Midbrain (tissue), 1 donor: ENCODE measurements around the gene KIF21B.

Source experiments
- DNase-seq: peaks from one replicate; lab custom pipeline; 2025; lab: John Stamatoyannopoulos, UW

Gene KIF21B

GRCh38 chr1:201019321-201019977, 4.1 kb downstream of the KIF21B start:
- DNase-seq, result peak; percentile 30

GRCh38 chr1:201017828-201018163, 5.7 kb downstream of the KIF21B start:
- no peak for DNase-seq

- peak; percentile 9 for DNase-seq
These were observed 6.3 kb downstream of the KIF21B start for GRCh38 chr1:201016943-201017827.

DNA sequence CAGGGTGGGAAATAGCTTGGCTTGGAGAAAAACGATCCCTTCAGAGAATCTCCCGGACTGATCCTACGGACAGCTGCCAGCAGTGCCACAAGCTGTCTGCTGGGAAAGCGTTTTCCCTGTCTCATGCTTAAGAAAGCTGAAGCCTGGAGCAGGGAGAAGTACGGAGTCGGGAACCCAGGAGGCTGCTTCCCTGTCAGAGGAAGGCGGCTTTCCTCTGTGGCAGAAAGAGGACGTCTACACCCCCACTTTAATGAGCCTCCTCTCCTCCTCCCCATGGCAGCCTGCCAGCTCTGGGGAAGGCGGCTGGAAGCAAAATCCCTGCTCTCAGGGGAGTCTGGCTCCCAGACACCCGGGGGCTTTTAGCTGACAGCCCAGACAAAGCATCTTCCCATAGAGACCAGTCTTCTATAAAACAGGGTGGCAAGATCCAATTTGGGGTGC, 7.3 kb downstream of the KIF21B start:
- peak; percentile 65 for DNase-seq

DNA sequence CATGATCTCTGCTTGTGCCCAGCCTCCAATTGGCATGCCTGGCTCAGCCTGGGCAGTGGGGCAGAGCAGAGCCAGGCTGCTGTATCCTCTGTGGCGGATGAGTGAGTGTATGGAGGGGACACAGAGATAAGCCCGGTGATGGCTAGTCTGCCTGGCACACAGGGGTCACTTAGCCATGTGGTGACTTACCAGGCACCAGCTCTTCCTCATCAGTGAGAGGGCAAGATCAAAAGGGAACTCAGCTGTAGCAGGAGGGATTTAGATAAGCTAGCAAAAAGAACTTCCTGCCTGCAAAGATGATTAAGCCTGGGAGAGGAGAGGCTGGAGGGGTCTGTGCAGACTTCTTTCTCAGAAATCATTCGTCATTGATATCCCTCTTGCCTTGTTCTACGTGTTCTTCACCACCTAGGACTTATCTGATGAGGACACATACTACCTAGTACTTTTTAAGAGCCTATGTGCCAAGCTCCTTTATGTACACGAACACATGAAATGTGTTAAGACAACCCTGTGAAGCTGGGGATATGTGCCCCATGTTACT, 7.9 kb downstream of the KIF21B start:
- no peak for DNase-seq

GRCh38 chr1:201014816-201015200, 8.7 kb downstream of the KIF21B start:
- DNase-seq, result no peak

DNA sequence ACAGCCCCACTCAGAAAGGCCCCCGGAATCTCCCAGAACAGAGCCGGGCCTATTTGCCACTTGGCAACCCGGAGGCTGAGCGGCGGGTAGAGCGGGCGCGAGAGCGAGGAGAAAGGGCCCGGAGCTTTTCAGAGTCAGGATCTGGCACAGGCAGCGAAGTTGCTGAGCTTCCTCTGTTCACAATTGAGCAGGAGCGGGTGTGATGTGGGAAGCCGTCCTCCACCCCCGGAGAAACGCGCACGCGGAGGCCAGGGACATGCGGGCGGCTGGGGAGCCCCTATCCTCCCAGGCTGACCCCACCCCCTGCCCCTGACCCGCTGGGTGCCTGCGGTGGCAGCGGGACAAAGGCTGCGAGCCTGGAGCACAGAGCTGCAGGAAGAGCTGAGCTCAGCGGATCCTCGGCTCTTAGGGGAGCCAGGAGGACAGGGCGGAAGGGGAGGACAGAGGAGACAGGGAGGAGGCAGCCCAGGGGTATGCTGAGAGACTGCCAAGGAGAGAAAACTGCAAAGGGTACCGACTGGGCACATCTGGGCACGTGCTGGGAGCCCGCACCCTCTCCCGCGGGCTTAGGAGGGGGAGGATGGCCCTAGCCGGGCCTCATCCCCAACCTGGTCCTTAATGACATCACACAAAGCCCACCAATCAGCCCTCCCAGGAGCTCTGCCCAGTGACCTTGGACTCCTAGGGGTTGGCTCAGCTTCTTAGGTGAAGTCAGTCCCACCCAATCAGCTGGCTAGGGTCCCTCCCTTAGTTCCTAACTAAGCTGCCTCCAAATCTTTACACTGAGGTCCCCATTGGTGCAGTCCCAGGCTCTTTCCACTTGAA, 9.3 kb downstream of the KIF21B start:
- peak; percentile 57 for DNase-seq

- DNase-seq, result no peak
These were observed 10.5 kb downstream of the KIF21B start for GRCh38 chr1:201013031-201013485.

DNA sequence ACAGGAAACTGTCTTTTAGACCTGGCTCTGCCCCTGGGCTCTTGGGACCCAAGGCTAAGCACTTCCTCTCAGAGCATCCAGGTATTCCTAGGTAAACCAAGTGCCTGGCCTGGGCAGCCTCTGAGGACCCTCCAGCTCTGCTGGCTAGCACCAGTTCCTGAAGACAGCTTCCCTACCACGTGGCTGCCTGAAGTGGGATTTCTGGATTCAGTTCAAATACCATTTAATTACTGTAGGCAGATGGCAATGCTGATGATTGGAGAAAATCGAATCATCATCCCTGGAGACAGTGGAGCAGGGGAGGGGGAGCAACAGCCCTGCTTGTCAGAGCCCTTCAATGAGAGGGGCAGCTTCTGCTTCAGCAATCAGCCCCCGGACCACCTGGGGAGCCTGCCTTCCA, 11.9 kb downstream of the KIF21B start:
- DNase-seq, result no peak

DNA sequence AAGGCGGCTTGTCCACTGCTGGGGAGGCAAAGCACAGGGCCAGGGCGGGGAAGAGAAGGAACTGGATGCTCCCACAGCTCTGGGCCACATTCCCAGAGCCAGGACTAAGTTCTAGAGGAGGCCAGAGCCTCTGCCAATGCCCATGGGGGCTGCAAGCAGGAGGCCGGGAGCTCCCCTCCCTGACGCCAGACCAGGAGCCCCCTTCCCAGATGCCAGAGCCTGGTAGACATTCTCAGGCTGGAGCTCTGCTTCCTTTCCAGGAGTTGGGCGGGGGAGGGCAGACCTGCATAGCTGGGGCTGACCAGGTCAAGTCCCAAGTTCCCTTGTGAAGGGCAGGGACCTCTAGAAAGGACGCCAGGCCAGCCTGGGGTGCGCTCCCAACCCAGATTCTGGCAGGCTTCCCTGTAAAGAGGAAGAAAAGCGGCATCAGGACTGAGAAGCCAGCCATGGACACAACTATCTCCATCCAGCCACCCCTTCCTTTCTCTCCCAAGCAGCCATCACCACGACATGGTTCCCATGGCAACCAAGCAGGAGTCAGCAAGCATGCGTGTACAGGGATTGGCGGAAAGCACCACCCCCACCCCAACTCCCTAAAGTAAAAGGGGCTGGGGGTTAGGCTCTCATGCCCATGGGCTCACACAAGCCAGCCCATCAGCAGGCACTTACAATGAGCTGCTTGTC, 13.4 kb downstream of the KIF21B start:
- peak; percentile 59 for DNase-seq

DNA sequence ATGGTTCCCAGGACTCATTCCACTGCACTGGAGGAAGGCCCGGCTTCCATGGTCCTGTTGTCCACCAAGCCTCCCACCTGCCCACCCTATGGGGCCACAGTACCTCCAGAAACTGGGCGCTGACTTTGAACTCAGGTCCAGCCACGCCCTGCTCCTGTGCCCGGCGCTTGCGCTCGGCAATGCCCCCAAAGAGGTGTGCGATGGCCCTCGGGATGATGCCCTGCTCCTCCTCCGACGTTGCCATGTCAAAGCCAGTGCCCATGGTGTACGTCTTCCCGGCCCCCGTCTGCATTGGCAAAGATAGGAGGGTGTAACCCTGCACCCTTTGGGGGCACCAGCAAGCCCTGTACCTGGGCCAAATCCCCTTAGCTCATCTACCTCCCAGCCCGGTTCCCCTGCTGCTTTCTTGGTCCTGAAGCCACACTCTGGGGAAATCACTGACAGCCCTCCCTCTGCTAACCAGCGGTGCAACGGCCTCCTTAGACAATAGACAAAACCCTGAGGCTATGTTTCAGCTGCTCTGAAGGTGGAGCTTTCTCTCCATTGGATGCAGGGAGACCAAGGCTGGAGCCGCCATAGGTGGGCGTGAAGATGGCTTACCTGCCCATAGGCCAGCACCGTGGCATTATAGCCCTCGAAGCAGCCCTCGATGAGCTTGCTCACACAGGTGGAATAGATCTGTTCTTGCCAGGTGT, 14.7 kb downstream of the KIF21B start:
- no peak for DNase-seq

GRCh38 chr1:201007481-201007880, 16.0 kb downstream of the KIF21B start:
- no peak for DNase-seq

- DNase-seq, result no peak
These were observed 17.1 kb downstream of the KIF21B start for GRCh38 chr1:201006450-201006849.

- no peak for DNase-seq
These were observed 18.8 kb downstream of the KIF21B start for GRCh38 chr1:201004732-201005131.

DNA sequence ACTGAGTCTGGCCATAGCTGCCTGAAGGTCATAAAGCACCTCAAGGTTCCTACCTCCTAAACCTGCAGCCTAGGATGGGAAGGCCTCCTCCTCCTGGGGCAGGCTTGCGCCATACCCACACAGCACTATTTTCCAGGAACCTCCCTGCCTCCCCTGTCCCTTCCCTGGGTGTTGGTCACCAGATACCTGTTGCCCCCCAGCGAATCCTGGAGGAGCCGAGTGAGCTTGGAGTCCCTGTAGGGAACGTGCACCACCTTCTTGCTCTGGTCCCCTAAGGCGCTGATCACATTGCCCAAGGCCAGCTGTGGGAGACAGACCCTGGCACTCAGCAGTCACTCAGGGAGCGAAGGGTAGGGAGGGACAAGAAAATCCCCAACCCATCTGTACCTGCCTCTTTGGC, 19.4 kb downstream of the KIF21B start:
- no peak for DNase-seq

DNA sequence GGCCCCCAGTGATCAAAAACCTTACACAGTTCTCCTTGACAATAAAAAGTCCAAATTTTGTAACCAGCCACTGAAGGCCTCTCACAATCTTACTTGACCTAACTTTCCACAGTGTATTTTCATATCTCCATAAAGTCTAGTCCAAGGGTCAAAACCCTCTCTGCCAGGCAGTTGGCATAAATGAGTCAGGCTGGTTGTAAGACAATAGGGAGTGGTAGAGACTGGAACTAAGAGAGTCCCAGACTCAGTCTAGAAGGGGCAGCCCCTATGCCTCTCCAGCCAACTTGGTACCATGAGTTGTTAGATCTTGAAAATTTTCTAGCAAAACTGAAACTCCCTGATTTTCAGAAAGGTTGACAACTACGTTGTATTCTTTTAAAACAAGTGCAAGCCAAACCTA, 21.0 kb downstream of the KIF21B start:
- DNase-seq, result no peak

- DNase-seq, result no peak
These were observed 21.6 kb downstream of the KIF21B start for GRCh38 chr1:201001962-201002361.

DNA sequence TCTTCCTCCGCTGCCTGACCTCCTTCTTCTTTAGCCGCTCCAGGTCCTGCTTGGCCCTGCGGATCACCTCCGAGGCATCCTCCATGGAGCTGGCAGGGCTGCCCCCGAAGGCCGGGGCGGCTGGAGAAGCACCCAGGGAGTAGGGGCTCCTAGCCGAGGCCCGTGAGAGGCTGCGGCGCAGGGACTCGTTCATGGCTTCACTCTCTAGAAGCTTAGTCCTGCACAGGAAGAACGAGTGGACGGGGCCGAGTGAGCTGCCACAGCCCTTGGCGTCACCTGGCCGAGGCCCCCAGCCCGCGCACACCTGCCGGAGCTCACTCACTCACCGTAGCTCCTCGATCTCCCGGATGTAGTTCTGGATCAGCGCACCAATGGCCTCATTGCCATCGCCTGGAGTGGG, 23.1 kb downstream of the KIF21B start:
- no peak for DNase-seq

- DNase-seq, result no peak
These were observed 23.8 kb downstream of the KIF21B start for GRCh38 chr1:200999667-201000066.

GRCh38 chr1:200998323-200998722, 25.2 kb downstream of the KIF21B start:
- no peak for DNase-seq
